DMS 273 (cell line): Measurements from ENCODE around the gene FOCAD.
A peak's percentile ranks its signal among the peaks of the same experiment; 100 is the strongest.

ENCODE experiments used
- DNase-seq: peaks from one replicate; lab custom pipeline; 2025; ENCODE audit not compliant: unreplicated experiment; lab: John Stamatoyannopoulos, UW

The FOCAD gene

DNA sequence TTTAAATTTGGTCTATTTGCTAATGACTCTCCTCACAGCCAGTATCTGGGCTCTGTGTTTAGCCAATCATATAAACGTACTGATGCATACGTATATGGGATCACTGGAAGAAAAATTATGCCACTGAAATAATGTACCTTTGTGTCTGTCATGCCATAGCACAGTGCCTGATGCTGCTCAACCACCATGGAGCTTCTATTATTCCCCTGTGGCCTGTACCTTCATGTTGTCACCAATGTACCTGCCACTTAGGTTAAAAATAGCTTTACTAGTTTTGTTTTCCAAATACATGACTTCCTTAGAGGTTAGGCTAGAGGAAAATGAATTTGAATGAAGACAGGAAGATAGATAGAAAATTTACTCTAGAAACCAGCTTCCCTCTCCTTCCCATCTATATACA, 312.8 kb downstream of the FOCAD start:
- no peak for DNase-seq

GRCh38 chr9:20997503-20998076, 313.5 kb downstream of the FOCAD start:
- no peak for DNase-seq

GRCh38 chr9:21001581-21001980, 317.5 kb downstream of the FOCAD start:
- DNase-seq = no peak

GRCh38 chr9:21002040-21002439, 318.0 kb downstream of the FOCAD start:
- DNase-seq = no peak

DNA sequence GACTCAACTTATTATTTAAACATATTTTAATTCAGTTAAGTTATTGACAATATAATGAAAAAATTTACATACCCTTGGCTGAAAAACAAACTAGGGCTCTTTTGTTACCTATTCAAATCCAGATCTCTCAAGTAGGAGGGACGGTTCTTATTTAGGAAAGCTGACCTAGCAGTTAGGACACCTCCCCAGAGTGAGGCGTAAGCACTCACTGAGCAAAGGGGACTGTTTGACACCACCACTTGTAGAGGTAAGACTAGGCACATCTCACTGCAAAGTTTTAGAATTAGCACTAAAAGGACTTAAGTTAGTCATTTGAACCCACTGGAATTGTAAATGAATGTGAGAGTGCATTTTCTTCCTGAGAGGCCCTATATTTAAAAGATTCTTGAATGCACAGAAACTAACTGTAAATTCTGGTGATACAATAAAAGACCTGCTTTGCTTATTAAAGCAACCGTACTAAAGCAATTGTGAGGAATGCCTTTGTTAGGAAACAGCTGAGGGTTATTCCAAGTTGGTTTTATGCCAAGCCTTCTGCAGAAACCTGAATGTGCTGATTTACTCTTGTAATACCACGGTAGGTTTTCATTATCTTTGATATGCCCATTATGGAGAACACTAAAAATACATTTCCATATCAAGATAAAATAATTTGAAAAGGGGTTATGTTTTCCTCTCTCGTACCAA, 331.2 kb downstream of the FOCAD start:
- no peak for DNase-seq

GRCh38 chr9:21015995-21016394, 331.9 kb downstream of the FOCAD start:
- DNase-seq = no peak

GRCh38 chr9:21016701-21017491, 332.8 kb downstream of the FOCAD start:
- no peak for DNase-seq

DNA sequence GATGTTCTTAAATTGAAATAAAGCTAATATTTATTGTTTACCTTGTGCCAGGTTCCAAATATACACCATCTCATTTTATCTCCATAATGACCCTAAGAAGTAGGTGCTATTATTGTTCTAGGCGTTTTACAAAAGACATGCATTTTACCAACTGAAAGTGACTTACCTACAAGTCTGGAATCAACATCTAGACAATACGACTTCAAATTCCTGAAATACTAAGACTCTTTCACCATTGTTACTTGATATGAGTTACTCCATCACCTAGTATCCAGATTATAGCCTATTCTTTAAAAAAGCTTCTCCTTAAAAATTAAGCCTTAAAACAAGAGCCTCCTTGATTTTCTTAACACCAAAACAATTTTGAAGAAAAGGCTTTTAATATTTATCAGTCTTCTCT, 334.1 kb downstream of the FOCAD start:
- no peak for DNase-seq

DNA sequence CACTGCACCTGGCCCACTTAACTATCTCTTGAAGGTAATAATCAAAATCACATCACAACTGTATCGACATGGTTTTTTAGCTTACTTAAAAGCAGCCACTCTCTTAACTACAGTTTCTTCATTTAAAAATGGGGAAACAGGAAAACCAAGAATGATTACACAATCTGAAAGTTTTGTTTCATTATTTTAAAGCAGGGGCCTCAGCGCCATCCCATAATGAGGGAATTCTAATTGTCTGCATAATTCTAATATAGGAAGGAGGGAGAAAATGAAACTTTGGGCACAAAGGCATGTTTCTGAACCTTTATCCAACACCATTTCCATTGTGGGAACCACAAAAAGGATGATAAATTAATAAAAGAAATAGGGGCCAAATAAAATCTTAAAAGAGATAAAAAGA, 339.8 kb downstream of the FOCAD start:
- no peak for DNase-seq

DNA sequence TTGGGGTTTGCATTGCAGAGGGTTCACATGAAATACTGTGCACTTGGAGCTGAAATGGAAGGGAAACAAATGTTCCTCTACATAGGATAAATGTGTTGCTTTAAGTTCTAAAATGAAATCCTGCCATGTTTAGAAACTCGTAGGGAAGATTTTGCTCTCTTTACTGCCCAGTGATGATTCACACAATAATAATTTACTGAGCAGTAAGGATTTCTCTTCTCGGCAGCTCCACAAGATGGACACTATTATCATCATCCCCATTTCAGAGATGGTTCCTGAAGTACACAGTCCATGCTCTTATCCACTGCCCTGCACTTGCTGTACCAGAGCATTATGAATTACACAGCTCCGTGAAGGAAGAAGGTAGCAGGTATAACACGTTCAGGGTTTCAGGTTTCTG, 343.2 kb downstream of the FOCAD start:
- no peak for DNase-seq

- no peak for DNase-seq
Measured at GRCh38 chr9:21028466-21028865, 344.4 kb downstream of the FOCAD start.

DNA sequence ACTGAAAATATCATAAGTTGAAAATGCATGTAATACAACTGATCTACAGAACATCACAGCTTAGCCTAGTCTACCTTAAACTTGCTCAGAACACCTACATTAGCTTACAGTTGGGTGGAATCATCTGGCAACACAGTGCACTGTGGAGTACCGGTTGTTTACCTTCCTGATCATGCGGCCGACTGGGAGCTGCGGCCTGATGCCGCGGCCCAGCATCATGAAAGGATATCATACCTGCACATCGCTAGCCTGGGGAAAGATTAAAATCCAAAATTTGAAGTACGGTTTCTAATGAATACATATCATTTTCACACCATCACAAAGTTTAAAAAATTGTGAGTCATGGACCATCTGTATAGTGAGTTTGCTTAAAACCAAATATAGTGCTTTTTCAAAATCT, 345.6 kb downstream of the FOCAD start:
- DNase-seq = no peak

GRCh38 chr9:21030389-21031035, 346.5 kb downstream of the FOCAD start:
- peak; percentile 19 for DNase-seq

GRCh38 chr9:21031091-21031807, 347.2 kb downstream of the FOCAD start, which contains the start of gene HACD4:
HACD4 (minus strand) TSS chr9:21031640; CDS start chr9:21031590, 50 bp downstream.
- peak; percentile 72 for DNase-seq

DNA sequence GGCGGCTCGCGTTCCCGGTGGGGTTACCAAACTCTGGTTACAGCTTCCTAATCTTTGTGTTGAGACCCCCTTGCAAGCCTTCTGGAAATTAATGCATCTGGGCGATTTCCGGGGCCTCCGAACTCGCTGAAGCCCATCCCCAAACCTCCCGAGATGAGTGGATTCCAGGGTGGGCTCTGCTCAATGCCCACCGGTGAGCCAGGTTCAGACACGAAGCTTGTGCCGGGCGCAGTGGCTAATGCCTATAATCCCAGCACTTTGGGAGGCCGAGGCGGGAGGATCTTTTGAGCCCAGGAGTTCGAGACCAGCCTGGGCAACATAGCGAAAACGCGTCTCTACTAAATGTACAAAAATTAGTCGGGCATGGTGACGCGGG, 347.7 kb downstream of the FOCAD start:
- no peak for DNase-seq

- no peak for DNase-seq
Measured at GRCh38 chr9:21037278-21037677, 353.2 kb downstream of the FOCAD start.

GRCh38 chr9:21039302-21039701, 355.2 kb downstream of the FOCAD start:
- no peak for DNase-seq

- no peak for DNase-seq
Measured at GRCh38 chr9:21042466-21042865, 358.4 kb downstream of the FOCAD start.

DNA sequence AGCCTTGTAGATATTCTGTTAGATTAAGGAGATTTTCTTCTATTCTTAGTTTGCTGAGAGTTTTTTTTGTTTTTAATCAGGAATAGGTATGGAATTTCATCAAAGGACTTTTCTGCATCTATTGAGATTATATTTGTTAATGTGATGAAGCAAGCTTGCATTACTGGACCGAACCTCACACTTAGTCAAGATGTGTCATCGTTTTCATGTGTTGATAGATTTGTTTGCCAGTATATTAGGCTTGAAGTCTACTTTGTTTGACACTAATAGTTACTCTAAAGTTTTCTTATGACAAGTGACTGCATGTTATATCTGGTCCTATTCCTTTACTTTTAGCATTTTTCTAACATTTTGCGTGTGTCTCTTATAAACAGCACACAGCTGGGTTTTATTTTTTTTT, 359.8 kb downstream of the FOCAD start:
- DNase-seq = no peak
